Testis (tissue), 3 donors: Measurements from ENCODE around the gene JAKMIP1. TPM values are rescaled to one million over a fixed set of nuclear protein-coding genes. Genes with fewer than 3 reads are reported as not detected.

ENCODE experiments used
- DNase-seq: peaks from one replicate; pipeline ENCODE4 v3.0.0-alpha.2; 2019
- H3K27ac ChIP-seq, 2 donors: fragments of 200-600 bp; sonication (generic); one replicate each; pipeline ENCODE4 v1.5.1; 2019
- H3K27me3 ChIP-seq: fragments of 200-600 bp; sonication (generic); one replicate; pipeline ENCODE4 v1.5.1; 2019
- H3K36me3 ChIP-seq: fragments of 200-600 bp; sonication (generic); one replicate; pipeline ENCODE4 v1.5.1; 2017; ENCODE audit warnings: low read depth; ENCODE audit errors: missing control alignments
- H3K4me1 ChIP-seq: fragments of 200-600 bp; sonication (generic); one replicate; pipeline ENCODE4 v1.5.1; 2019
- H3K4me3 ChIP-seq, 2 donors: fragments of 200-600 bp; sonication (generic); one replicate each; pipeline ENCODE4 v1.5.1; 2017 to 2019
- H3K9me3 ChIP-seq: fragments of 200-600 bp; sonication (generic); one replicate; pipeline ENCODE4 v1.5.1; 2017
- CTCF ChIP-seq, 3 experiments: fragments of 450-650 bp in 2 of 3; fragments of 200-600 bp in 1 of 3; sonication (generic) in 1 of 3; IDR thresholded peaks; one replicate each; pipeline ENCODE4 v1.5.1; 2016 to 2019; ENCODE audit warnings: antibody characterized with exemption in 3 of 3, mild to moderate bottlenecking in 2 of 3, moderate library complexity in 1 of 3
- POLR2A ChIP-seq: fragments of 450-650 bp; IDR thresholded peaks from one replicate; pipeline ENCODE4 v1.6.1; 2017; ENCODE audit warnings: antibody characterized with exemption, mild to moderate bottlenecking, moderate library complexity
- WGBS, 2 donors: methylation state at CpG; one replicate each; pipeline ENCODE4 v1.1.5; 2018; 5-methylcytosine and 5-hydroxymethylcytosine counted together
- intact Hi-C: fragments of 100-400 bp; cut with DNase I; formaldehyde crosslinking; loops from one replicate; pipeline ENCODE4 v1.15.1; 2023; ENCODE audit warnings: low total_unique reads
- polyA plus RNA-seq: library from polyadenylated mRNA; stranded (reverse); fragments of 350-450 nt; fragmentation: Illumina TruSeq; extraction: RNeasy Lipid Tissue Mini Kit (QIAGEN cat#74804); gene quantifications from one replicate; pipeline ENCODE4 v1.2.3, GENCODE V29; 2014; ENCODE audit warnings: low read depth, low replicate concordance; ENCODE audit not compliant: insufficient read depth
- total RNA-seq, 2 donors: library from RNA; depleted of rRNA; stranded (reverse); fragments of >200 nt; gene quantifications; one replicate each; pipeline ENCODE4 v1.2.3, GENCODE V29; 2016

The JAKMIP1 gene
- total and polyA plus RNA-seq, 3 donors from 2014 or later = 10.7 to 18.1 (median 15.2) TPM

GRCh38 chr4:6065934-6066590 is 134.3 kb downstream of the JAKMIP1 start:
- H3K36me3 ChIP-seq = no peaks in the 10 kb centered on the region
- 77 to 79% methylated on average over 10 of the region's 10 CpGs for WGBS, 2 donors
- no peak for TF ChIP-seq POLR2A
- TF ChIP-seq CTCF (IDR thresholded peaks at IDR 0.05) = no peak
- no peak overlapping the region for H3K4me3 ChIP-seq
- DNase-seq = no peak
- H3K9me3 ChIP-seq = no peaks in the 10 kb centered on the region
- H3K27ac ChIP-seq = no peak overlapping the region
- H3K27me3 ChIP-seq = no peaks in the 10 kb centered on the region
- intact Hi-C loops = no loop called here
- no peaks in the 10 kb centered on the region for H3K4me1 ChIP-seq

- intact Hi-C loops = no loop called here
- TF ChIP-seq CTCF (IDR thresholded peaks at IDR 0.05) (no peak), POLR2A (no peak)
- no peaks in the 10 kb centered on the region for H3K27me3 ChIP-seq
- H3K27ac ChIP-seq = no peak overlapping the region
- DNase-seq = no peak
- H3K4me1 ChIP-seq = no peaks in the 10 kb centered on the region
- H3K4me3 ChIP-seq = no peak overlapping the region
- H3K36me3 ChIP-seq = no peaks in the 10 kb centered on the region
- 95% methylated on average over 3 to 5 of the region's 5 CpGs for WGBS, 2 donors
- H3K9me3 ChIP-seq = no peaks in the 10 kb centered on the region
Observed at GRCh38 chr4:6065166-6065565, 135.2 kb downstream of the JAKMIP1 start.

- TF ChIP-seq CTCF (IDR thresholded peaks at IDR 0.05) (no peak), POLR2A (no peak)
- Histone ChIP-seq H3K9me3 (no peaks in the 10 kb centered on the region), H3K27ac (no peak overlapping the region), H3K4me1 (no peaks in the 10 kb centered on the region), H3K4me3 (no peak overlapping the region), H3K27me3 (no peaks in the 10 kb centered on the region), H3K36me3 (no peaks in the 10 kb centered on the region)
- DNase-seq = no peak
- WGBS, 2 donors = 89% methylated on average over 5 to 7 of the region's 7 CpGs
- intact Hi-C loops = no loop called here
Observed at GRCh38 chr4:6064383-6064782, 136.0 kb downstream of the JAKMIP1 start.

GRCh38 chr4:6063684-6064083 is 136.7 kb downstream of the JAKMIP1 start:
- Histone ChIP-seq H3K9me3 (no peaks in the 10 kb centered on the region), H3K4me3 (no peak overlapping the region), H3K27ac (no peak overlapping the region), H3K4me1 (no peaks in the 10 kb centered on the region), H3K27me3 (no peaks in the 10 kb centered on the region), H3K36me3 (no peaks in the 10 kb centered on the region)
- WGBS, 2 donors = 95 to 96% methylated on average over 10 of the region's 10 CpGs
- DNase-seq = no peak
- intact Hi-C loops = no loop called here
- TF ChIP-seq POLR2A (no peak), CTCF (IDR thresholded peaks at IDR 0.05) (no peak)

- no peak overlapping the region for H3K27ac ChIP-seq
- 88 to 91% methylated on average over 11 to 12 of the region's 12 CpGs for WGBS, 2 donors
- intact Hi-C loops = no loop called here
- no peaks in the 10 kb centered on the region for H3K36me3 ChIP-seq
- H3K4me1 ChIP-seq = no peaks in the 10 kb centered on the region
- TF ChIP-seq POLR2A (no peak), CTCF (IDR thresholded peaks at IDR 0.05) (no peak)
- no peaks in the 10 kb centered on the region for H3K9me3 ChIP-seq
- H3K4me3 ChIP-seq = no peak overlapping the region
- no peak for DNase-seq
- no peaks in the 10 kb centered on the region for H3K27me3 ChIP-seq
Observed at GRCh38 chr4:6062133-6062532, 138.2 kb downstream of the JAKMIP1 start.
